Measurements from ENCODE around the gene LIMD2. TPM values are rescaled to one million over a fixed set of nuclear protein-coding genes. Genes with fewer than 3 reads are reported as not detected.

The LIMD2 gene
- total RNA-seq, 1 experiment from 2014 or later = 119 TPM

GRCh38 chr17:63689479-63689878 lies 10.4 kb downstream of the LIMD2 start:
- ChIA-PET POLR2A (ENCODE audit: low non-redundant PET) (no interaction called here), CTCF (no interaction called here)
- DNase-seq (ENCODE audit: low spot score) = no peak
- no TSS peak for BruUV-seq (replicated peaks)
- TF ChIP-seq CTCF (conservative IDR thresholded peaks at IDR 0.05; ENCODE audit: low read depth, low read length) (no peak), EZH2 (IDR thresholded peaks at IDR 0.05; ENCODE audit: borderline replicate concordance, low read depth, low read length, poor library complexity, severe bottlenecking) (no peak)
- H3K27me3 ChIP-seq (replicated peaks; ENCODE audit: insufficient read depth, low read depth, low read length, poor library complexity) = no peaks in the 10 kb centered on the region
- H3K4me1 ChIP-seq (ENCODE audit: insufficient read depth, low read length, poor library complexity, severe bottlenecking) = peaks cover 9% of the 10 kb centered on the region
- H3K27ac ChIP-seq (ENCODE audit: low read depth, low read length, poor library complexity, severe bottlenecking) = no peak overlapping the region
- H3K9me3 ChIP-seq (ENCODE audit: low read depth, low read length, poor library complexity, severe bottlenecking) = no peaks in the 10 kb centered on the region
- peaks cover 17% of the 10 kb centered on the region for H3K36me3 ChIP-seq (ENCODE audit: insufficient read depth, low read length, poor library complexity, severe bottlenecking)
- intact Hi-C loops (cut with micrococcal nuclease; ENCODE audit: unreplicated experiment) = no loop called here
- no peak overlapping the region for H3K4me3 ChIP-seq (ENCODE audit: low read depth, low read length, poor library complexity, severe bottlenecking)

- BruUV-seq (replicated peaks) = no TSS peak
- POLR2A ChIA-PET (ENCODE audit: low non-redundant PET) = no interaction called here
- no peak for DNase-seq (ENCODE audit: low spot score)
- peaks cover 11% of the 10 kb centered on the region for H3K36me3 ChIP-seq (ENCODE audit: insufficient read depth, low read length, poor library complexity, severe bottlenecking)
- no peaks in the 10 kb centered on the region for H3K27me3 ChIP-seq (replicated peaks; ENCODE audit: insufficient read depth, low read depth, low read length, poor library complexity)
- intact Hi-C loops (cut with micrococcal nuclease; ENCODE audit: unreplicated experiment) = no loop called here
- no peak for TF ChIP-seq EZH2 (IDR thresholded peaks at IDR 0.05; ENCODE audit: borderline replicate concordance, low read depth, low read length, poor library complexity, severe bottlenecking)
- no peak for TF ChIP-seq CTCF (conservative IDR thresholded peaks at IDR 0.05; ENCODE audit: low read depth, low read length)
- CTCF ChIA-PET = no interaction called here
- peaks cover 8% of the 10 kb centered on the region for H3K4me1 ChIP-seq (ENCODE audit: insufficient read depth, low read length, poor library complexity, severe bottlenecking)
- no peak overlapping the region for H3K27ac ChIP-seq (ENCODE audit: low read depth, low read length, poor library complexity, severe bottlenecking)
- no peak overlapping the region for H3K4me3 ChIP-seq (ENCODE audit: low read depth, low read length, poor library complexity, severe bottlenecking)
- no peaks in the 10 kb centered on the region for H3K9me3 ChIP-seq (ENCODE audit: low read depth, low read length, poor library complexity, severe bottlenecking)
Measured at GRCh38 chr17:63688396-63689020, 11.4 kb downstream of the LIMD2 start.

GRCh38 chr17:63686138-63686685 lies 13.7 kb downstream of the LIMD2 start:
- no TSS peak for BruUV-seq (replicated peaks)
- POLR2A ChIA-PET (ENCODE audit: low non-redundant PET) = no interaction called here
- Histone ChIP-seq H3K4me1 (ENCODE audit: insufficient read depth, low read length, poor library complexity, severe bottlenecking) (peaks cover 8% of the 10 kb centered on the region), H3K36me3 (ENCODE audit: insufficient read depth, low read length, poor library complexity, severe bottlenecking) (peaks cover 10% of the 10 kb centered on the region), H3K4me3 (ENCODE audit: low read depth, low read length, poor library complexity, severe bottlenecking) (no peak overlapping the region), H3K27me3 (replicated peaks; ENCODE audit: insufficient read depth, low read depth, low read length, poor library complexity) (no peaks in the 10 kb centered on the region), H3K9me3 (ENCODE audit: low read depth, low read length, poor library complexity, severe bottlenecking) (no peaks in the 10 kb centered on the region), H3K27ac (ENCODE audit: low read depth, low read length, poor library complexity, severe bottlenecking) (no peak overlapping the region)
- DNase-seq (ENCODE audit: low spot score) = no peak
- intact Hi-C loops (cut with micrococcal nuclease; ENCODE audit: unreplicated experiment) = no loop called here
- CTCF ChIA-PET = no interaction called here
- TF ChIP-seq EZH2 (IDR thresholded peaks at IDR 0.05; ENCODE audit: borderline replicate concordance, low read depth, low read length, poor library complexity, severe bottlenecking) (no peak), CTCF (conservative IDR thresholded peaks at IDR 0.05; ENCODE audit: low read depth, low read length) (no peak)

Measured in A673 (cell line).